T-cell (primary cell): ENCODE measurements around the gene KIAA1671. TPM values are rescaled to one million over a fixed set of nuclear protein-coding genes. Genes with fewer than 3 reads are reported as not detected.

Experiments used
- ATAC-seq, 4 experiments: fragments of 200-7000 bp in 3 of 4; fragments of 150-1000 bp in 1 of 4; cut with Tn5 transposase; replicated peaks in 1 of 4; 1 replicate in 3 of 4; 2 replicates in 1 of 4; pipeline ENCODE4 v1.10.0; 2021; ENCODE audit warnings: moderate library complexity in 3 of 4, mild to moderate bottlenecking in 2 of 4, moderate number of reproducible peaks in 1 of 4
- CTCF ChIA-PET, 2 donors: fragments of 300-600 bp; sonication (Branson Sonifier 250); formaldehyde crosslinking; loops; one replicate each; lab custom pipeline; 2022; ENCODE audit warnings: antibody characterized with exemption in 2 of 2; lab: Charles Lee
- POLR2A ChIA-PET, 2 donors: fragments of 300-600 bp; sonication (Branson Sonifier 250); formaldehyde crosslinking; loops; one replicate each; lab custom pipeline; 2022; ENCODE audit warnings: antibody characterized with exemption in 2 of 2; lab: Charles Lee
- DNase-seq, 35 experiments: peaks; one replicate each; pipeline versions ENCODE4 v3.0.0 to v3.0.0-alpha.2; 2013 to 2023
- H3K27ac ChIP-seq: one replicate; pipeline ENCODE4 v1.5.1; 2013; ENCODE audit warnings: low read length
- H3K27me3 ChIP-seq, 2 experiments: replicated peaks in 1 of 2; 1 replicate in 1 of 2; 2 replicates in 1 of 2; pipeline versions ENCODE4 v1.6.1 to v1.7.0; 2013; ENCODE audit warnings: low read length in 1 of 2, mixed read lengths in 1 of 2; ENCODE audit not compliant: control insufficient read depth in 2 of 2, insufficient read depth in 2 of 2; ENCODE audit errors: extremely low read depth in 1 of 2
- H3K36me3 ChIP-seq, 2 donors: 1 replicate in 1 of 2; 2 replicates in 1 of 2; pipeline versions ENCODE4 v1.6.1 to v1.7.0; 2013; ENCODE audit warnings: low read length in 1 of 2; ENCODE audit not compliant: control insufficient read depth in 2 of 2, insufficient read depth in 1 of 2; ENCODE audit errors: extremely low read depth in 1 of 2
- H3K4me1 ChIP-seq, 2 experiments: 1 replicate in 1 of 2; 2 replicates in 1 of 2; pipeline versions ENCODE4 v1.6.1 to v1.7.0; 2013; ENCODE audit warnings: low read length in 2 of 2, mixed read lengths in 1 of 2; ENCODE audit not compliant: insufficient read depth in 2 of 2, control insufficient read depth in 1 of 2; ENCODE audit errors: extremely low read depth in 1 of 2
- H3K4me3 ChIP-seq, 2 donors: 1 replicate in 1 of 2; 2 replicates in 1 of 2; pipeline versions ENCODE4 v1.5.1 to v1.7.0; 2013; ENCODE audit warnings: mild to moderate bottlenecking in 2 of 2, low read length in 1 of 2, moderate library complexity in 1 of 2; ENCODE audit not compliant: control insufficient read depth in 1 of 2; ENCODE audit errors: extremely low read depth in 1 of 2
- H3K9me3 ChIP-seq: 2 replicates; pipeline ENCODE4 v1.7.0; 2013
- H3K27ac Mint-ChIP-seq, 2 donors: one replicate each; pipeline ENCODE4 v1.8.0; 2020 to 2021; ENCODE audit warnings: mild to moderate bottlenecking in 2 of 2, mixed read lengths in 2 of 2
- H3K27me3 Mint-ChIP-seq, 2 donors: one replicate each; pipeline ENCODE4 v1.8.0; 2021 to 2022; ENCODE audit warnings: mixed read lengths in 2 of 2
- H3K36me3 Mint-ChIP-seq: one replicate; pipeline ENCODE4 v1.8.0; 2021; ENCODE audit warnings: mixed read lengths
- H3K4me1 Mint-ChIP-seq, 3 donors: one replicate each; pipeline ENCODE4 v1.8.0; 2020 to 2022; ENCODE audit warnings: mixed read lengths in 3 of 3, mild to moderate bottlenecking in 1 of 3
- H3K4me3 Mint-ChIP-seq, 3 donors: one replicate each; pipeline ENCODE4 v1.8.0; 2020 to 2022; ENCODE audit warnings: mild to moderate bottlenecking in 3 of 3, mixed read lengths in 3 of 3, moderate library complexity in 3 of 3
- H3K9me3 Mint-ChIP-seq, 3 donors: one replicate each; pipeline ENCODE4 v1.8.0; 2020 to 2022; ENCODE audit warnings: mixed read lengths in 3 of 3
- WGBS: methylation state at CpG from one replicate; pipeline ENCODE4 v1.1.5; 2013; ENCODE audit warnings: missing lambda C conversion rate; ENCODE audit not compliant: insufficient coverage; 5-methylcytosine and 5-hydroxymethylcytosine counted together
- total RNA-seq, 35 experiments: library from RNA in 6 of 35; stranded (reverse) in 6 of 35; fragments of 120-200 nt in 1 of 35; gene quantifications; one replicate each; pipeline versions ENCODE4 v1.2.1 to v1.2.4 and lab custom pipeline; 2013 to 2026

Gene KIAA1671
- total RNA-seq, 5 donors from 2014 or later (not counting 1 experiment from before 2014, with no cell fraction given): 5.1 to 20.3 (median 9.0) TPM

DNA sequence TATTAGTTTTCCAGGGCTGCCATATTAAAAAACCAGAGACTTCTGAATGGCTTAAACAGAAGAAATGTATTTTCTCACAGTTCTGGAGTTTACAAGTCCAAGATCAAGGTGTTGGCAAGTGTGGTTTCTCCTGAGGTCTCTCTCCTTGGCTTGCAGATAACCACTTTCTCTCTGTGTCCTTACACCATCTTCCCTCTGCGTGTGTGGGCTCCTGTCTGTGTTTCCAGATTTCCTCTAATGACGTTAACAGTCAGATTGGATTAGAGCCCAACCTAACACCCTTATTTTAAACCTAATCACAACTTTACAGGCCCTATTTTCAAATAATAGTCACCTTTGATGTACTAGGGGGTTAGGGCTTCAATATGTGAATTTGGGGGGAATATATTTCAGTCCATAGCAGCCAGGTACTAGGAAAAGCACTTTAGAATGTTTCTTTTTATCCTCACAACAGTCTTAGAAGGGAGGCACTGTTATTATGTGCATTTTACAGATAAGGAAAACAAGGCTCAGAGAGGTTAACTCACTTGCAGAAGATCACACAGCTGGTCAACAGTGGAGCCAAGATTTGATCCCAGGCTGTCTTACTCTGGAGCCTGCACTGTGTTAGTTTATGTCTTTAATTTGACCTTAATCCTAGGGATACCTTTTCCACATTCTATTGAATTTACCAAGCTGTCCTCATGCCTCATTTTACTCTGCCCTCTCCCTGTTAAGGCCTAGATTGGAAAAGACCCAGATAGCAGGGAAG lies 130.7 kb downstream of the KIAA1671 start:
- Histone ChIP-seq H3K27me3 (no peaks in the 10 kb centered on the region), H3K36me3 (peaks cover 0 to 3% of the 10 kb centered on the region in 2 donors), H3K4me1 (peaks cover 7 to 57% of the 10 kb centered on the region in 2 experiments), H3K27ac (no peak overlapping the region), H3K4me3 (no peak overlapping the region), H3K9me3 (no peaks in the 10 kb centered on the region)
- peaks cover 37 to 42% (median 40%) of the 10 kb centered on the region in 3 donors for H3K4me1 Mint-ChIP-seq
- ChIA-PET CTCF (no interaction called here), POLR2A (no interaction called here)
- H3K9me3 Mint-ChIP-seq: no peaks in the 10 kb centered on the region
- WGBS: no CpG with 5 or more reads among the region's 2 CpGs
- DNase-seq: no peak
- no peaks in the 10 kb centered on the region for H3K36me3 Mint-ChIP-seq
- H3K27ac Mint-ChIP-seq: peak overlapping the region in 1 of 2 donors; percentile 16
- H3K4me3 Mint-ChIP-seq: no peak overlapping the region
- ATAC-seq: no peak
- H3K27me3 Mint-ChIP-seq: no peaks in the 10 kb centered on the region

GRCh38 chr22:25083807-25084200 lies 131.3 kb downstream of the KIAA1671 start:
- Mint-ChIP-seq H3K4me1 (peaks cover 36 to 42% (median 37%) of the 10 kb centered on the region in 3 donors), H3K9me3 (no peaks in the 10 kb centered on the region), H3K27ac (no peak overlapping the region), H3K4me3 (no peak overlapping the region), H3K36me3 (no peaks in the 10 kb centered on the region), H3K27me3 (no peaks in the 10 kb centered on the region)
- 81% methylated on average over 6 of the region's 6 CpGs for WGBS
- Histone ChIP-seq H3K27me3 (no peaks in the 10 kb centered on the region), H3K27ac (no peak overlapping the region), H3K4me1 (peaks cover 7 to 51% of the 10 kb centered on the region in 2 experiments), H3K9me3 (no peaks in the 10 kb centered on the region), H3K4me3 (no peak overlapping the region), H3K36me3 (peaks cover 0 to 3% of the 10 kb centered on the region in 2 donors)
- ChIA-PET POLR2A (no interaction called here), CTCF (interaction anchor here in 1 of 2 donors (0.6 kb wide), 1 partner anchor 45 kb away, joined by 3 read pairs; no protein-coding TSS in a partner anchor)
- ATAC-seq (no peak), DNase-seq (no peak)

DNA sequence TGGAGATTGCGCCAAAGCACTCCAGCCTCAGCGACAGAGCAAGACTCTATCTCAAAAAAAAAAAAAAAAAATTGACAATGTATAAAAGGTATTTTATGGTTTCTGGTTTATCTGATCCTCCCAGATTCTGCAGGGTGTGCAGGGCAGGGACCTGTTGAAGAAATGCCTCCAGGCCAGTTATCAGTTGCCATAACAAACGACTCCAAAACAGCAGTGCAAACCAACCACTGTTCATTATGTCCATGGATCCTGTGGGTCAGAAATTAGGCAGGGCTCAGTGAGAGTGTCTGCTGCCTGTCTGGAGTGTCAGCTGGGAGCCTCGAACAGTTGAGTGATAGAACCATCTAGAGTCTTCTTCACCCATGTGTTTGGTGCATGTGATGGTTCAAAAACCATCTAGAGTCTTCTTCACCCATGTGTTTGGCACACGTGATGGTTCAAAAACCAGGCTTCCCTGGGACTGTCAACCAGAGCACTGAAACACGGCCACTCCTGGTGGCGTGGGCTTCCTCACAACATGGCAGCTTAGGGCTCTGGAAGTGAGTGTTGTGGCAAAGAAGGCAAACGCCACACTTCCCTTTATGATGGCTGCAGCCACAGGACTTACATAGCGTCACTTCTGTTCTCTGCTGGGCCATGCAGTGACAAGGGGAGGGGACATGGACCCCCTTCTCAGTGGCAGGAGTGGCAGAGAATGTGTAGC lies 132.0 kb downstream of the KIAA1671 start:
- H3K4me3 ChIP-seq: no peak overlapping the region
- no peak for ATAC-seq
- no peak for DNase-seq
- H3K9me3 Mint-ChIP-seq: no peaks in the 10 kb centered on the region
- ChIA-PET CTCF (interaction anchor here in 1 of 2 donors (0.6 kb wide), 1 partner anchor 44 kb away, joined by 3 read pairs; no protein-coding TSS in a partner anchor), POLR2A (no interaction called here)
- no peaks in the 10 kb centered on the region for H3K27me3 ChIP-seq
- no peak overlapping the region for H3K4me3 Mint-ChIP-seq
- peaks cover 30 to 38% (median 33%) of the 10 kb centered on the region in 3 donors for H3K4me1 Mint-ChIP-seq
- no peaks in the 10 kb centered on the region for H3K27me3 Mint-ChIP-seq
- H3K36me3 ChIP-seq: peaks cover 0 to 3% of the 10 kb centered on the region in 2 donors
- peaks cover 7 to 49% of the 10 kb centered on the region in 2 experiments for H3K4me1 ChIP-seq
- 93% methylated on average over 5 of the region's 9 CpGs for WGBS
- H3K36me3 Mint-ChIP-seq: no peaks in the 10 kb centered on the region
- H3K27ac Mint-ChIP-seq: no peak overlapping the region
- no peaks in the 10 kb centered on the region for H3K9me3 ChIP-seq
- no peak overlapping the region for H3K27ac ChIP-seq

DNA sequence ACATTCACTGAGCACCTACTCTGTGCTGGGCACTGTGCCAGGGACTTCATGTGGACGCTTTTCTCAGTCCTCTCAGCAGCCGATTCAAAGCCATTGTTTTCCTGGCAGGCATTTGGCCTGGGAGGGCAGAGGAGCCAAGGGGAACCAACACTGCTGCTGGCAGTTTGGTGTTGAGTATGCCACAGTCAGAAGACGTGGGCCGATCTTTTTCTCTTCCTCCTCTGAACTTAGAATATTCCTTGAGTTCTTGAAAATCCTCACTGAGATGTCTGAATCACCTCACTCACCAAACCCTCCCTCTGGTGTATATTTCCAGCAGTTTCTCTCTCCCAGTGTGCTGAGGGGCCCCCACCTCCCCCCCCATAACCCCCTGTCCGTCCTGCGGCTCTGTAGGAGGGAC lies 132.6 kb downstream of the KIAA1671 start:
- ChIA-PET POLR2A (no interaction called here), CTCF (no interaction called here)
- H3K27ac Mint-ChIP-seq: peak overlapping the region; percentile 52 to 61

GRCh38 chr22:25085930-25086901 lies 133.7 kb downstream of the KIAA1671 start:
- no peaks in the 10 kb centered on the region for H3K36me3 Mint-ChIP-seq
- peak overlapping the region; percentile 8 to 53 for H3K27ac Mint-ChIP-seq
- Histone ChIP-seq H3K4me3 (no peak overlapping the region), H3K36me3 (peaks cover 0 to 3% of the 10 kb centered on the region in 2 donors), H3K27ac (no peak overlapping the region), H3K9me3 (no peaks in the 10 kb centered on the region), H3K27me3 (no peaks in the 10 kb centered on the region), H3K4me1 (peaks cover 7 to 40% of the 10 kb centered on the region in 2 experiments)
- no peaks in the 10 kb centered on the region for H3K27me3 Mint-ChIP-seq
- 76% methylated on average over 7 of the region's 14 CpGs for WGBS
- peak overlapping the region in 1 of 3 donors; percentile 37 for H3K4me3 Mint-ChIP-seq
- peaks cover 24 to 36% (median 30%) of the 10 kb centered on the region in 3 donors for H3K4me1 Mint-ChIP-seq
- no peaks in the 10 kb centered on the region for H3K9me3 Mint-ChIP-seq
- ChIA-PET POLR2A (no interaction called here), CTCF (no interaction called here)
- DNase-seq (no peak), ATAC-seq (peak in 2 of 4 experiments; percentile 6 to 26)

More for the DNA sequence above, 132.6 kb downstream of the KIAA1671 start:
- Histone ChIP-seq H3K9me3 (no peaks in the 10 kb centered on the region), H3K27ac (no peak overlapping the region), H3K4me1 (peaks cover 7 to 48% of the 10 kb centered on the region in 2 experiments), H3K36me3 (peaks cover 0 to 3% of the 10 kb centered on the region in 2 donors), H3K27me3 (no peaks in the 10 kb centered on the region), H3K4me3 (no peak overlapping the region)
- no peak for DNase-seq
- ATAC-seq: no peak
- Mint-ChIP-seq H3K36me3 (no peaks in the 10 kb centered on the region), H3K4me3 (peak overlapping the region in 1 of 3 donors; percentile 37), H3K27me3 (no peaks in the 10 kb centered on the region), H3K9me3 (no peaks in the 10 kb centered on the region), H3K4me1 (peaks cover 25 to 35% (median 30%) of the 10 kb centered on the region in 3 donors)
- WGBS: 93% methylated on average over 2 of the region's 6 CpGs
